HEK293T (cell line): ENCODE data around the gene GALNT18.

Source experiments
- BHLHE40 ChIP-seq: fragments of 450-650 bp; IDR thresholded peaks from 2 replicates; pipeline ENCODE4 v1.6.1; 2016; ENCODE audit warnings: mild to moderate bottlenecking, moderate library complexity, borderline replicate concordance
- CTBP1 ChIP-seq: fragments of 450-650 bp; IDR thresholded peaks from 2 replicates; pipeline ENCODE4 v1.6.1; 2016; ENCODE audit warnings: borderline replicate concordance
- ELF4 ChIP-seq: fragments of 450-650 bp; IDR thresholded peaks from 2 replicates; pipeline ENCODE4 v1.6.1; 2017; ENCODE audit warnings: antibody characterized with exemption
- FOXA1 ChIP-seq: fragments of 450-650 bp; IDR thresholded peaks from 2 replicates; pipeline ENCODE4 v1.6.1; 2016; ENCODE audit warnings: mild to moderate bottlenecking
- FOXK2 ChIP-seq: fragments of 450-650 bp; IDR thresholded peaks from 2 replicates; pipeline ENCODE4 v1.6.1; 2016; ENCODE audit warnings: mild to moderate bottlenecking
- FOXM1 ChIP-seq: fragments of 450-650 bp; IDR thresholded peaks from 2 replicates; pipeline ENCODE4 v1.6.1; 2017; ENCODE audit warnings: mild to moderate bottlenecking, borderline replicate concordance
- HDGF ChIP-seq: fragments of 450-650 bp; IDR thresholded peaks from 2 replicates; pipeline ENCODE4 v1.6.1; 2017; ENCODE audit warnings: antibody characterized with exemption, borderline replicate concordance
- NFRKB ChIP-seq: fragments of 450-650 bp; IDR thresholded peaks from 2 replicates; pipeline ENCODE4 v1.6.1; 2016; ENCODE audit warnings: mild to moderate bottlenecking, moderate library complexity
- SUZ12 ChIP-seq: fragments of 450-650 bp; IDR thresholded peaks from 2 replicates; pipeline ENCODE4 v1.6.1; 2016; ENCODE audit warnings: mild to moderate bottlenecking
- TF ChIP-seq, protein P1 (sequence below): fragments of 450-650 bp; IDR thresholded peaks from 2 replicates; pipeline ENCODE4 v1.6.1; 2016

DNA sequence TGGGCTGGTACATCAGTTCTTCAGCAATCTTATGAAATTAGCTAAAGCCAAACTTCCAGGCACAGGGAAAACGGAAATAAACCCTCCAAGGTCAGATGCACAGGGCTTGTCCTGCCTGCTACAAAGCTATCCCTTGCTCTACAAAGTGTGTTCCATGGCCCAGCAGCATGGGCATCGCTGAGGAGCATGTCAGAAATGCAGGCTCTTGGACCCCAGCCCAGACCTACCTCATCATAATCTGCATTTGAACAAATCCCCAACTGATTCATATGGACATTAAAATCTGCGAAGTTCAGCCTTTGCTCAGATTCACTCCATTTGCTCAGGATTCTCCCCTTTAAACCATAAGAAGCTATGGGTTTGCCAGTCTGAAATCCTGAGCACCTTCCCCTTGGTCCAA, 139.1 kb downstream of the GALNT18 start:
- no peak for TF ChIP-seq FOXM1
- no peak for TF ChIP-seq ELF4
- no peak for TF ChIP-seq SUZ12
- no peak for TF ChIP-seq BHLHE40
- no peak for TF ChIP-seq HDGF
- no peak for TF ChIP-seq FOXA1
- no peak for TF ChIP-seq FOXK2
- TF ChIP-seq NFRKB, result no peak
- TF ChIP-seq, protein P1, sequence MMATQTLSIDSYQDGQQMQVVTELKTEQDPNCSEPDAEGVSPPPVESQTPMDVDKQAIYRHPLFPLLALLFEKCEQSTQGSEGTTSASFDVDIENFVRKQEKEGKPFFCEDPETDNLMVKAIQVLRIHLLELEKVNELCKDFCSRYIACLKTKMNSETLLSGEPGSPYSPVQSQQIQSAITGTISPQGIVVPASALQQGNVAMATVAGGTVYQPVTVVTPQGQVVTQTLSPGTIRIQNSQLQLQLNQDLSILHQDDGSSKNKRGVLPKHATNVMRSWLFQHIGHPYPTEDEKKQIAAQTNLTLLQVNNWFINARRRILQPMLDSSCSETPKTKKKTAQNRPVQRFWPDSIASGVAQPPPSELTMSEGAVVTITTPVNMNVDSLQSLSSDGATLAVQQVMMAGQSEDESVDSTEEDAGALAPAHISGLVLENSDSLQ, result no peak
- TF ChIP-seq CTBP1, result no peak
